T-helper 9 cell (primary cell): Measurements from ENCODE around the gene WDR48.

Experiments used
- DNase-seq: peaks from one replicate; pipeline ENCODE4 v3.0.0-alpha.2; 2020

Gene WDR48

GRCh38 chr3:39140341-39140971 lies 88.6 kb downstream of the WDR48 start:
- no peak for DNase-seq

DNA sequence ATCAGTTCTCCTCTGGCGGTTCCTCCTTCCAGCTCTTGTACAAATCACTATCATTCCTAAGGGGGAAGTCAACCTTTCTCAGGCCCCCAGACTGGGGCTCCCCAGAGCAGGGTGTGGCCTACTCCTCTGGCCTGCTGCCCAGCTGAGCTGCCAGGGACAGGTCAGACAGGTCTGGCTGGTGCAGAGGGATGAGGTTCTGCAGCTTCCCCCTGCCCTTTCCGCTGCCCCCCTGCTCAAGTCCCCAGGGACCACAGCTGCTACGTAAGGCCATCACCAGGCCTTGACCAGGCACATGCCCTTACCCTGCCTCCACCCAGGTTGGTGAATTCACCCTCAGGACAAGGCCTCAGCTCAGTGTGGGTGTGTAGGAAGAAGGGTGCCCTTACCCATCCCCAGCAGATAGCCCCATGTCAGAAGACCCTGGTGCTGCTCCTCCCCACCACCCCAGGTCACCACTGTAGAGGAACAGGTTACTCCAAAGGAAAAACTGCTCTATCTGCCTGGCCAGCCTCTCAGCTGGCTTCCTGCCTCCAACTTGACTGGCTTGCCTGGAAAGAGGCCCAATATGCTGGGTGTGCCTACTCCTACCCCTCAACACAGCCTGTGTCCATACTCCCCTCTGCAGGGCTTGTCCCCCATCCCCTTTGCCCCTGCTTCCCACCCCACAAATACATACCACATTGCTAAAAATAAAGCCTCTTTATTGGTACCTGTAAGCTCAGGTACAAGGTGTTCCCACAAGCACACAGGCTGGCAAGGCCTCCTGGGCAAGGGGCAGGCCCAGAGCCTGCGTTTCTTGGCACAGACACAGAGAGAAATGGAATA lies 89.6 kb downstream of the WDR48 start:
- no peak for DNase-seq

GRCh38 chr3:39142067-39142466 lies 90.3 kb downstream of the WDR48 start:
- no peak for DNase-seq

DNA sequence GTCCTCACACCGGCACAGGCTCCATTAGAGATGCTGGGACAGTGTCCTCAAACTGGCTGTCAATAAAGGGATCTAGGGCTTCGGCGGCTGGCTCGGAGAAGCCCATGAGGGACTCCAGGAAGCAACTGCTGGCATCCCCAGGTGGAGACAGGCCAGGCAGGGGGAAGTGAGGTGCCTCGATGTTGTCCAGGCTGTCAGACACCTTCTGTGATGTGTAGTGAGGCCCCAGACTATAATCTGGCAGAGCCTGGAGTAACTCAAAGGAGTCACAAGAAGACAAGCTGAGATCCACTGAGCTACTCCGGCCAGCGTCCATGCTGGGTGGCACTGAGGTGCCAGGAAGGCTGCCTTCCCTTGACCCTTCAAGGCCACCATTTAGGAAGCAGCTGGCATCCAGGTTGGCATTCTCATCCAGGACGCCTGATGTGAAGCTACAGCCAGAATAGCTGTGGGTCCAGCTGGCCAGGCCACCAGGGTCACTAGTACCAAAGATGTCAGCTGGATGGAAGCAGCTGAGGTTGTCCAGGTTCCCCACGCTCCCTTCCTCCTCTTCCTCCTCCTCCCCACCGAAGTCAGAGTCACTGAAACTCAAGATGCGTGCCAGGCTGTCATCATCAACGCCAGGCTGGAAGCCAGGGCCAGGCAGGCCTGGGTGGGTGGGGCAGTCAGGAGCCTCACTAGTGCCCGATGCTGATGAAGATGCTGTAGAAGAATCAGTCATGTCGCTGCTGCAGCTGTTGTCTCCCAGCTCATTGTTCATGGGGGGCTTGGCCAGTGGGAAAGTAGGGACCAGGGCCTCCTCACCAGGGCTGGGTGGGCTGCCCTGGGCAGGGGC lies 91.5 kb downstream of the WDR48 start:
- no peak for DNase-seq

- no peak for DNase-seq
These were observed 92.4 kb downstream of the WDR48 start for GRCh38 chr3:39144095-39144747.

GRCh38 chr3:39144748-39145380 lies 93.0 kb downstream of the WDR48 start:
- DNase-seq: no peak

DNA sequence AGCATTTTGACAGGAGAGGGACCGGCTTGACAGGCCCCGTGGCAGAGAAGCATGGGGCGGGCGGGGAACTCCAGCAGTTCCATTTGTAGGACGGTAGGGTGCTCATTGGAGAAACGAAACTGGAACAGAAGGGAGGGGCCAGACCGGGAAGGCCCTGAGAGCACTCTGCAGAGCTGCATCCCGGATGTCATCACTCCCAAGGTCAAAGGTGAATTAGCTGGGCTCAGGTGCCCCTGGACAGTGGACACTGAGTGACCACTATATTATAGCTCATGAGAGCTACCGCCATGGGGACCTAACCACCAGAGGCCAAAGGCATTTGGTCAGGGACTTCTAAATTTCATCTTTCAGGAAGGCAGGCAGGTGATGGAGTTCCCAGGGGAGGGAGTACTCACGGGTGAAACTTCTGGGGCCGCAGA lies 94.3 kb downstream of the WDR48 start:
- no peak for DNase-seq
